Gastrocnemius medialis (tissue), 4 donors: Measurements from ENCODE around the gene YKT6.

Source experiments
- POLR2A ChIP-seq, 2 donors: fragments of 450-650 bp; IDR thresholded peaks; one replicate each; pipeline ENCODE4 v1.6.1; 2017; ENCODE audit warnings: antibody characterized with exemption in 2 of 2, mild to moderate bottlenecking in 2 of 2, moderate library complexity in 2 of 2
- TF ChIP-seq, protein P1 (sequence below), 5 experiments: fragments of 450-650 bp in 3 of 5; fragments of 200-600 bp in 2 of 5; sonication (generic) in 2 of 5; IDR thresholded peaks in 4 of 5; conservative IDR thresholded peaks in 1 of 5; 1 replicate in 4 of 5; 2 replicates in 1 of 5; pipeline ENCODE4 v1.5.1; 2016 to 2019; ENCODE audit warnings: antibody characterized with exemption in 5 of 5, mild to moderate bottlenecking in 3 of 5, moderate library complexity in 3 of 5

DNA sequence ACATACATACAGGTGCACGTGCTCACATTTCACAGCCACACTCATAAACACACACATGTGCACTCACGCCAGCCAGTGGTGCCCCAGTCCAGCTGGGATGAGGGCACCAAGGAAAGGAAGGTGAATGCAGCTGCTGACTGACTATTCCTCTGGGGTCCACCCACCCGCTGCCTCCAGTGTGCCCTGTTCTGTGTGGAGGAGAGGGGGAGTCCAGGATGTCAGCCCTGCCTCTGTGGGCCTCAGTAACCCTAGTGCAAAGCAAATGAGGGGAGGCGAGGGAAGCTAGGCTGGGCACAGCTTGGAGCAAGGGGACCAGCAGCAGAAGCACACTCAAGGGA, 57.6 kb downstream of the YKT6 start:
- TF ChIP-seq, protein P1, sequence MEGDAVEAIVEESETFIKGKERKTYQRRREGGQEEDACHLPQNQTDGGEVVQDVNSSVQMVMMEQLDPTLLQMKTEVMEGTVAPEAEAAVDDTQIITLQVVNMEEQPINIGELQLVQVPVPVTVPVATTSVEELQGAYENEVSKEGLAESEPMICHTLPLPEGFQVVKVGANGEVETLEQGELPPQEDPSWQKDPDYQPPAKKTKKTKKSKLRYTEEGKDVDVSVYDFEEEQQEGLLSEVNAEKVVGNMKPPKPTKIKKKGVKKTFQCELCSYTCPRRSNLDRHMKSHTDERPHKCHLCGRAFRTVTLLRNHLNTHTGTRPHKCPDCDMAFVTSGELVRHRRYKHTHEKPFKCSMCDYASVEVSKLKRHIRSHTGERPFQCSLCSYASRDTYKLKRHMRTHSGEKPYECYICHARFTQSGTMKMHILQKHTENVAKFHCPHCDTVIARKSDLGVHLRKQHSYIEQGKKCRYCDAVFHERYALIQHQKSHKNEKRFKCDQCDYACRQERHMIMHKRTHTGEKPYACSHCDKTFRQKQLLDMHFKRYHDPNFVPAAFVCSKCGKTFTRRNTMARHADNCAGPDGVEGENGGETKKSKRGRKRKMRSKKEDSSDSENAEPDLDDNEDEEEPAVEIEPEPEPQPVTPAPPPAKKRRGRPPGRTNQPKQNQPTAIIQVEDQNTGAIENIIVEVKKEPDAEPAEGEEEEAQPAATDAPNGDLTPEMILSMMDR (IDR thresholded peaks at IDR 0.05 in 4 of 5, conservative IDR thresholded peaks at IDR 0.05 in 1 of 5): no peak
- TF ChIP-seq POLR2A (IDR thresholded peaks at IDR 0.05): no peak
